COLO829 (cell line): ENCODE data around the gene ARNT2.

ENCODE experiments used
- DNase-seq: peaks from one replicate; pipeline ENCODE4 v3.0.0; 2012; ENCODE audit warnings: low spot score

Gene ARNT2

DNA sequence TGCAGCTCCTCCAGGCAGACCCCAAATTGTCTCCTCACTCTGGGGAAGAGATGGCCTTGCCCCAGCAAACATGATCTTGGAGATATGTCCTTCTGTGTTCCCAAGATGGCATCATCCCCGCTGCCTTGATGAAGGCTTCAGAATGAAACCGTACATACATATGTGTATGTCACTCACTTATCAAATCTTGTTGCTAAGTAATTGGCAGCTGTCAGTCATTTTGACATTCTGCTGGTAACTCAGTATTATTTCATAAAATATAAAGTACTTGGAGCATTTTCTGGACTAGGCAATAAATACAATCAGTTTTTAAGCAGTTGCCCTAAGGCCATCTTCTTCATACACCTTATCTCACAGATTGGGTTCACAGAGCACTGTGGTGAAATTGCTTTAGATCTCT, 62.4 kb downstream of the ARNT2 start:
- no peak for DNase-seq

DNA sequence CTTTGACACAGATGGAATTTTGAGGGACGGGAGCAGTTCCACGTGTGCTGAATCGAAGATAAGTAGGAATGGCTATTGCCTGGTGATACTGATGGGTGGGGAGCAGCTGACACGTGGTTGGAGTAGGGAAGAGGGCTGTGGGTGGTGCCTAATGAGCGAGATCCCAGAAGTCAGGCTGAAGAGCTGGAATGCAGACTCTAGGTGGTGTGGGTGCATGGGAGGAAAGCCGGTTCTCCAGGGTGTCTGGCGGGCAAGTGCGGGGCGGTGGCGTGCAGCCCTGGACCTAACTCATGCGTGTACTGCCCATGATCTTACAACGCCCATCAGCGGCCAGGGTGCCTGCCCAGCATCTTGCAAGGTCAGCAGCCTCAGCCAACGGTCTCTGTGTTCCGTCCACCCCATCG, 63.1 kb downstream of the ARNT2 start:
- DNase-seq, result no peak

DNA sequence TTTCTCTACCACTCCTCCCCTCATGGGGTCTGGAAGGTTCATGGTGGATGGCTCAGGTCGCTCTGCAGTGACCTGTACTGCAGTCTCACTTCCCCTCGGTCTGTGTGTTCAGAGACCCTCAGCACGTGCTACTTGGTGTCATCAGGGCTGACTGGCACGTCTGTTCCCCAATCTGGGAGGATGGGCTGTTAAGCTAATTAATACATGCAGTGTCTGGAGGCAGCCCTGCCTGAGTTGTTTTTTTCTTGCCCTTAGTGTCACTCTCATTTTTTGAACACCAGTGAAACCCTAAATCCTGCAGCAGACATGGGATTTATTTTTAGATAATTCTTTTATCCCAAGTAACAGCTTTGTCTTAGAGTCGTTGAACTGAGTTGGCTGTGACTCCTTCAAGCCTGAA, 64.6 kb downstream of the ARNT2 start:
- DNase-seq, result no peak

DNA sequence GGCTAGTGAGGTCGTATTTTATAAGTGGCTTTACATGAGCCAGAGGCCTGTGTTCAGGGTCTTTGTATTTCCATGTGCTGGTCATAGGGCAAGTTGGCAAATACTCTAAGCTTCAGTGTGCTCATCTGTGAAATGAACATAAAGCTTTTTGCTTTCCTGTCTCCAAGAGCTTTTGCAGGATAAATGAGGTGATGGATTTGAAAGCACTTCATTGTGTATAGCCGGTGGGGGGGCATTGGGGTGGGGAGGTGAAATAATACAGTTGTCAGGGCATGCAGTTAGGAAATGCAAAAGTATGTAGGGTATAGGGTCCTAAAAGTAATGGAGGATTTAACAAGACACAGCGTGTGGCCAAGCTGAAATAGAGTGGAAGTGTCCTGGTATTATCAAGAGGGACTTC, 67.7 kb downstream of the ARNT2 start:
- DNase-seq, result no peak

DNA sequence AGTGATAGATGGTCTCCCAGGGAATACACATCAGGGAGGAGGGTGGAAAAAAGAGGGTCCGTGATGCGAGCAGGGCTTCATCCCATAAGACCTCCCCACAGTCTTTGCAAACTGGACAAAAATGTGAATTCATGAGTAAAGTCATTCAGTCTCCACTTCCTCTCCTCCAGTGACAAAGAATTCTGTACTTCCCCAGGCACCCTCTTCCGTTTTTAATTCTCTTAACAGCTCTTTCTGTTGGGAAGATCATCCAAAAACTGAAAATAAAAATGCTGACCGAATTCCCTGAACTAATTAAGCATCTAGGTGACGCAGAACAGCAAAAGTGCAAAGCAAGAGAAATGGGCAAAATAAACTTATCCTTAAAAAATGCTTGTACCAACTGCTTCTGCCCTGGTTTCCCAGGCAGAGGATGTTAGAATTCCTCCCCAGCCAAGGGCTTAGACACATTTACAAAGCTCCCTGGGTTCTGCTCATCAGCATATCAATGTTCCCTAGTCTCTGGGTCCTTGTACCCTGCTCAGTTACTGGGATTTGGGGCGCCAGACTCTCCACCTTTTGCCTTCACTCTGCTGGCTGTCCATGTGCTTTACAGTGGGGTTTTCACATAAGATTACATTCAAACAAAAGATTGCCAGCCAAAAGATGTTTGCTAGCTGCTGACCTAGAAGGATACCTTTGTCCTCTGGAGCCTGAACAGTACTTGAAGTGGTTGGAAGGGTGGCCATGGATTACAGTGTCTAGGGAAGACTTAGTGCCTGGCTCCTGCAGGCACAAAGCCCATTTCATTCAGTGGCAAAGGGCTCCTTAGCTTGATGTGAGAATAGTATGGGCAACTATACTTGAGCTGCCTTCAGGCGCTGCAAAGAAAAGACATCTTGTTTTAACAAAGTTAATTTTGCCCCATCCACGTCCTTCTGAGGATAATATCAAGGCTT, 69.4 kb downstream of the ARNT2 start:
- DNase-seq, result no peak

DNA sequence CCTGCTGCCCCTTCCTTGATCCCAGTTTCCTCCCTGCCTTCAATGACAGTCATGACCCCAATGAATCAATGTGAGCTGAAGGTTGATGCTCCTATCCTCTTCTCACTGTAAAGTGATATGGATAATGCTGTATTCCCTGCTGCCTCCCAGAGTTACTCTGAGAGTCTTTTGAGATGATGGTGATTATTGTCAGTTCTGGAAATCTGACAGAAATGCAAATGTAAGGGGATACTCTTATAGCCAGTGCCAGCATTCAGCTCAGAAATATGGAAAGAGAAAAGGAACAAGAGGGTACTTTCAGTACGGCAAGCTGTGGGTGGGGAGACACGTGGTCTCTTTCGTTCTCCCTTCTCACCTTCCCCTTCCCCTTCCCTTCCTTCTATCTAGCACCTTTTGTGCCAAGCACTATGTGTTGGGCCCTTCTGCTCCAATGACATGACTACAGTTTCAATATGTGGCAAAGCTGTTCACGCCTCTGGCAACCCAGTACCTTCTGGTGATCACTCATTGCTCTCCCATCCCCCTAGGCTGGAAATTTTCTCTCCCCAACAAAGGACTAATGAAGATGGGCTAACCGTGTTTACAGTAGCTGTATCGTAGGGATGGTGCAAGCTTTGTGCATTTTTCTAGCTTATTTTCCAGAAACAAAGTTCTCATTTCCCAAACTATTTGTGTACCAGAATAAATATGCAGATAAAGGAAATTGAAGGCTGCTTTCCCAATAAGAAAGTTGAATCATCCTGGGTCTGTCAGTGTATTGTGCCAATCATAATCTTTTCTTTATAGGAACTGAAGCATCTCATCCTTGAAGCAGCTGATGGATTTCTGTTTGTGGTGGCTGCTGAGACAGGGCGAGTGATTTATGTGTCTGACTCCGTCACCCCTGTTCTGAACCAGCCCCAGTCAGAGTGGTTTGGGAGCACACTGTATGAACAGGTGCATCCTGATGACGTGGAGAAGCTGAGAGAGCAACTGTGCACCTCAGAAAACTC, 70.3 kb downstream of the ARNT2 start:
- peak; percentile 79 for DNase-seq

DNA sequence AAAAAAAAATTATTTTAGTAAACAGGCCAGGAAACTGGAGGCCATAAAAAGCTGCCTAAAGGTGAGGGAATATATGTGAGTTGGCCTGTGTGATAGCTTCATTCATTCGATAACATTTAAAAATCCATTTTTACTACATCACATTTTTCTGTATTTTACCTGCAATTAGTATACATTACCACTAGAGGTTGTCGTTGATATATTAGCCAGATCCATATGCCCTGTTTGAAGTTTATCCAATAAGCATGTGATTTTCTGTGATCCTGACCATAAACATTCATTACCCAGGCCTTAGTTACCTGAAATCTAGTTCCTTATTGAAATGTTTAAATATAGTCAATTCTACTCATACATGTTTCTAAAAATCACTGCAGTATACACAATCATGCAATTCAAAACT, 71.4 kb downstream of the ARNT2 start:
- no peak for DNase-seq

DNA sequence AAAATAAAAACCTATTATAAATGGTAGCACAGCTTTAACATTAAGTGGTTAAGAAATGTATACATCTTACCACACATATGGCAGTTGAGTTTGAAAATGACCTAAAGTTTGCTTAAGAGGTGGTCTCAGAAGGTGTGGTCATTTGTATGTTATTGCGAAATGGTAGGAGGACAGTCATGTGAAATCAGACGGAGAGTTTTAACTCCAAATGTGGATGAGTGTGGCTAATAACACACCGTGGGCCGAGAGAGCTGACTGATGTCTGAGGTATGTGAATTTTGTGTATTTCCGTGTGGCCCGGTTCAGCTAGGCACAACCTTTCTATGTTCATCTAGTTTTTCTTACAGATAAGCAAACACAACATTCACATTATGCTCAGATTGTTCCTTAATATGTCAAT, 71.9 kb downstream of the ARNT2 start:
- no peak for DNase-seq

DNA sequence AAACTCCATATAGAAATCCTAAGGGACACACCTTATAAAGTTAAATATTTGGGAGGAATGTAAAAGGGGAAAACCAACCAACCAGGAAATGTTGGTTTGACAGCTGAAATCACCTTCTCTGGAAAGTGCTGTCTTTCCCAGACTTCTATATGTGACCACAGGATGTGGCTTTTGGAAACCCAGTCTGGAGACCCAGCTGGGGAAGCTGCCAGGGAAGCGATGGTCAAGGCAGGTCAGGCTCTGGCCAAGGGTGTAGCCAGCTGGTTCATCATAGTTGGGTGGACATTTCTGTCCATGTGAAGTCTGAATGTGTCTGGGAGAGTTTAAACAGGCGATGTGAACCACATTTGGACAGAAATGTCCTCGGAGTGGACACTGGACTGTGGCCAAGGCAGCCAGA, 73.9 kb downstream of the ARNT2 start:
- no peak for DNase-seq

DNA sequence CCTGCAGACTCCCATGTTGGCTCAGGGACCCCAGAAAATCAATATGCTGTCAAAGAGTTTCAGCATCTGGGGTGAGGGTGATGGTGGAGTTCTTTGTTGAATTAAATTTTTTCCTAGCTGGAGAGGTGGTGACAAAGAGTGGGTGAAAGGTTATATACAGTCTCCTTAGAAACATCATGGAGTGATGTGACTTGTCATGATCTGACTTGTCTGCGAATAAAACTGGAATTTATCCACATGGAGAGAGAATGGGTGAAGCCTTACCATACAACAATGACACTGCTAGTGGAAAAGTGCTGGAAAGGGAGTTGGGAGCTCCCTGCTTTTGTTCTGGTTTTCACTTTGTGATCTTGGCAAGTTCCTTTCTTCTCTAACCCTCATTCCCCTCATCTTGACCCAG, 75.0 kb downstream of the ARNT2 start:
- no peak for DNase-seq

DNA sequence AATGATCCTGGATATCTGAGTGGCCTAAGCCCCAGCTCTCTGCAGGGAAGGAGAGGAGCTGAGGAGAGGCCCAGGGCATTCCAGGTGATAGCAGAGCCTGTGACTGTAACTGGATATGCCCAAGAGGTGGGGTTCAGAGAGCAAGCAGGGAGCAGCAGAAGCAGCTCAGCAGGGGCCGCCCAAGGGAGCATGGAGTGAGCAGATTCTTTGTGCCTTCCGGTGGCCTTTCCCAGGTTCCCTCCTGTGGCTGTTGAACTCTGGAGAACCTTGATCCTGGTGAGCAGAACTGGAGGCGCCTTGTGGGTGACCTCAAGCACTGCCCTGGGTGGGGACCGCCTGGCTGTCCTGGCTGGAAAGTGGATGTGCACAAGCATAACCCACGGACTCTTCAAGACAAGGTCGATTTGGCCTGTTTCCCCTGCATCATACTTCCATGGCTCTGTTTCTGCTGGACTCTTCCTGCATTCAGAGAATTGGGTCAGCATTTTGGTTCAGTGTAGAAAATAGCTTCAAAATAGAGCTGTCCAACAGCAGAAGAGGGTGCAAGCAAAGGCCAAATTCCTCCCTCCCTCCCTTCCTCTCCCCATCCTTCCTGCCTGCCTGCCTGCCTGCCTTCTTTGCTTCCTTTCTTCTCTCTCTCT, 76.1 kb downstream of the ARNT2 start:
- no peak for DNase-seq

DNA sequence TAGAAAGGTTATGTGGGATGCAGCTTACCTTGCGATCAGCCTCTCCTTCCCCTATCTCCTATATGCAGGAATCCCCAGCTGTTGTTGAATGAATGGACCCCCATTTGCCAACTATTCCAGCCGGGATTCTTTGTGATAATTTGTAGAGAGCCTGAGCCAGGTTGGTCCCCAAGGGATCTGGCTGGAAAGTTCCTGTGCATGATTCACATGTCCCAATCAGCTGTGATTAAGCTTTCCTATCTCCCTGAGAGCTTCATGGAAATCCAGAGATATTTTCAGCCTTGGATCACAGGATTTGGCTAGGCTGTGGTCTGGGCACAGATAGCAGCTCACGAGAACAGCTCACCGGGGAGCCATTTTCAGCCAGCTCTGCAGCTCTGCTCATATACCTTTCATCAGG, 76.7 kb downstream of the ARNT2 start:
- no peak for DNase-seq

DNA sequence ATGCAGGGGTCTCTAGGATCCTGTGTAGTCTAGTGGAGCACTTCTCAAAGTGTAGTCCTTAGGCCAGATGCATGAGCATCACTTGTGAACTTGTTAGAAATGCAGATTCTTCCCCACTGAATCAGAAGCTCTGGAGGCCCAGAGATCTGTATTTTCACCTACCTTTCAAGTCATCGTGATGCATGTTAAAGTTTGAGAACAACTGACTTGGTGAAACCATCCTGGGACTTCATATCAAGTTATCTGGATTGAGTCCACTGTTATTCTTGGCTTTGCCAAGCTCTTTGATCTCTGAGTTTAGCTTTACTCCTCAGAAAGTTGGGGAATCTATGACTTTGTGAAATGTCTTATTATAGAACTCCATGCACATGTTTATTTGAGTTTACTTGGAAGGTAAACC, 78.5 kb downstream of the ARNT2 start:
- DNase-seq, result no peak

DNA sequence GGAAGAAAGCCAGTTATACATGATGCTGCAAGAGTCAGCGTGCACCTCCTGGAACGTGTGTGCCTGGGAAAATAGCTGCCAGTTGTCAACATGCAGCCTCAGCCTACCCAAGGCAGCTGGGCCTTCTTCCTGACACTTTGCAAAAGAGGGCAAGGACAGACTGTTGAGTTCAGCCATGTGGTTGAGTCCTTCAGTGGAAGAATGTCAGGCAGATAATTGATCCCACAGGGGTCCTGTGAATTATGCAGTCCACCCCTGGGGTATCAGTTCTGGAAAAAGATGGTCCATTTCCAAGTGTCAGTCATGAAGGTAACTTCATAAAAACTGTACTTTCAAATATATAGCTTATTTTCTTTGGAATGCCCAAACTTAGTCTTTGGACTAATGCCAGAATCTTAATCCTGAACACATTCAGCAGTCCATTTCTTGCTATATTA, 79.6 kb downstream of the ARNT2 start:
- DNase-seq, result no peak

DNA sequence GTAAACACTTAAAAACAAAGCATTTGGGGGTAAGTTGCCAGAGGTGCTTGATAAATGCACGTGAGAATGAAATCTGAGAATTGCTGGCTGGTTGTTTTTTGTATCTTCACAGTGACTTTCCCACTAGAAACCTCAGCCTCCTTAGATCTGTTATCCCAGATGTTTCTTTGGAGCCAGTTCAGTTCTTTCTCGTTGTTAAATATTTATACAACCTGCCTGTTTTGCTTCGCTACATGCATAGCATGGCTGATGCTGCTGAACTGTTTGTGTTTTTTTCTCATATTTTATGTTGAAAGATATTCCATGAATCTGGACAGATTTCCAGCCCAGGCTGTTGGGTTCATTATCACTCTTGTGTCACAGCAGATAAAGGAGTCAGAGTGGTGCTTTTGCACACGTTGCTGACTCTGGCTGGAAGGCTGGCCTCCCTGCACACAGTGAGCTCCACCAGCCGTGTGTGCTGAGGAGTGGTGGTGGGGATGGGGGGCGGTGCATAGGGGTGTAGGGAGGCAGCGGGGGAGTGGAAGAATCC, 80.2 kb downstream of the ARNT2 start:
- DNase-seq, result no peak

DNA sequence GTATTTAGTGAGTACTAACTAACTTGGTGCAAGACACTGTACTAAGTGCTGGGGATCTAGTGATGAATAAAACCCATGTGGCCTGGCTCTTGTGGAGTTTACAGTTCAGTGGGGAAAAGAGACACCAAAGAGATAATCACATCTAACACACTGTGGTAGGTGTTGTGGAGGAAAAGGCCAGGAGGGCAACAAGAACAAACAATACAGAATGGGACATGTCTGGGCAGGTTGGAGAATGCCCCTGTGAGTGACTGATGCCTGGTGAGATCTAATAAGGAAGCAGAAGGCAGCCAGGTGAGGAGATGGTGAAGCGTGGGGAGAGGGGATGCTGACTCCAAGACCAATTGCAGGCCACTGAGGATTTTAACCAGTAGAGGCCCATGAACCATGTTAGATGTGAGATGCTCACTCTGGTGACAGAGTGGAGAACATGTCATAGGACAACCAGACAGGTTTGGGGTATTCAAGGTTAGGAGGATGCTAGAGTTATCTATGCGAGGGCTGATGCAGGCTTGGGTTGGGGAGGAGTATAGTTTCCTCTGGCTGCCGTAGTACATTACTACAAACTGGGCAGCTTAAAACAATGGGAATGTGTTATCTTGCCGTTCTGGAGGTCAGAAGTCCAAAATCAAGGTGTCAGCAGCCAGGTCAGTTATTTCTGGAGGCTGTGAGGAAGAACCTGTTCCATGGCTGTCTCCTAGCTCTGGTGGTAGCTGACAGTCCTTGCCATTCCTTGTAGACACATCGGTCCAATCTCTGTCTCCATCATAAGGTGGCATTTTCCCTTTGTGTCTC, 81.4 kb downstream of the ARNT2 start:
- DNase-seq, result no peak

DNA sequence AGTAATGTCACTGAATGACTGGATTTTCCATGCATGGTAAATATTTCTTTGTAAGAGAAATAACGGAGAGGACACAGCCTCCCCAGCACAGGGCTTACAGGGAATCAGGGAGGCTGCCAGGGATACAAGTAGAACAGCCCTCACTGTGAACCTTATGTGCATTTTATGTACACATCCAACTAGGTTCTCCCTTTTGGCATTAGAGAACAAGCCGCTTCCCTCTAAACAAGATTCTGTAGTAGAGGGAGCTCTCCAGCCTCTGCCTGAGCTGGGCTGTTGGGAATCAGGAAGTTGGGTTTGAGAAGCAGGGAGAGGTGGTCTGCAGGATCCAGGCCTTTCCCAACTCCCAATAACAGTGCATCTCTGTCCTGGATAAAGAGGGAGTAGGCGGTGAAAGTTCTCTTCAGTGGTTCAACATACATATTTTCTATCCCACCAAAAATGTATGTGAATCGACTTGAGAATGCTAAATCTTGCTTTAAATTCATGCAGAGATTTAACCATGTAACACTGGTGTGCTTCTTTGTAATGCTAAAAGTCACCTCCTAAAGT, 83.7 kb downstream of the ARNT2 start:
- no peak for DNase-seq

DNA sequence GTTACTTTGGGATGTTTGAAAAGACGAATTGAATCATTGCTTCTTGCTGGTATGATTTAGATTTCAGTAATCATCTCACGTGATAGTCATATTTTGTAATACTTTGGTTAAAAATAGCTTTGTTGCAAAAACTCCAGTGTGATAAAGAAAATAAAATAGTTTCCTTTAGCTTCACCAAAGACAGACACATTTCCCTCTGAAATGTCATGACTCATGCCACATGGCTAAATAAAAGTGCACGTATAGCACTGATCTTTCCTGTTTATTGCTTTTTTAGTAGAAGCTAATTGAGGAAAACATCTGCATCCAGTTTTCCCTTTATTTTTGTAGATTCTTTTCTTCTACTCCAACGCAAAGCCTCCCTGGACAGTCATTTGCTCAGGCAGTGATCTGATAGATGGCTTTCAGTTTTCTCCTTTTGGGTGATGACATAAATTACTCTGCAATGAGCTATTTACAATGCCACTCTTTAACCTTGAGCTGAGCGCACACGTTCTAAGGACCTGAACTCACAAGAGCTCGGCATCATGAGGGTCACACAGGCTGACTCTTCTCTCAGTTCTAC, 84.9 kb downstream of the ARNT2 start:
- DNase-seq, result peak; percentile 61

DNA sequence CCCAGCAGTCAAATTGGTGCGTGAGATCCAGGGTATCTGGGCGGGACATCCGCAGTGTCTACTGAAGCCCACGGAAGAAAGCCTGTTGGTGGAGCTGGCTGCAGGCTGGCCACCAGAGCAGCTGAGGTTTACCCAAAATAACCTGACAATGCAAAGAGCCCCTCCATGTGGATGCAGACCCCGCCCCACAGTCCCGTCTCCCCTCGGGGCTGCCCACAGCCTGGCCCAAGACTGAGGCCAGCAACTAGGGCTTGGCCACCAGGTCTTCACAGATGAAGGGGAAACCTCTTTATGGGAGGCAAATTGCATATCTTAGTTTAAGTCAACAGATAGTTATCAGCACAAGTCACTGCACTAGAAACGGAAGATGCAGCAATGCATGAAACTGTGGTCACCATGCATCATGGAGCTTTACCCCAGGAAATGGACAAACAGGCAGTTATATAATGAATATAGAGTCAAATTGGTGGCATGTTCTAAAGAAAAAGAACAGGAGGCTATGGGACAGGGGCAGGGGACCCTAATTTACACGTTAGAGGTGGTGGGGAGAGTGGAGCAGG, 86.3 kb downstream of the ARNT2 start:
- no peak for DNase-seq

DNA sequence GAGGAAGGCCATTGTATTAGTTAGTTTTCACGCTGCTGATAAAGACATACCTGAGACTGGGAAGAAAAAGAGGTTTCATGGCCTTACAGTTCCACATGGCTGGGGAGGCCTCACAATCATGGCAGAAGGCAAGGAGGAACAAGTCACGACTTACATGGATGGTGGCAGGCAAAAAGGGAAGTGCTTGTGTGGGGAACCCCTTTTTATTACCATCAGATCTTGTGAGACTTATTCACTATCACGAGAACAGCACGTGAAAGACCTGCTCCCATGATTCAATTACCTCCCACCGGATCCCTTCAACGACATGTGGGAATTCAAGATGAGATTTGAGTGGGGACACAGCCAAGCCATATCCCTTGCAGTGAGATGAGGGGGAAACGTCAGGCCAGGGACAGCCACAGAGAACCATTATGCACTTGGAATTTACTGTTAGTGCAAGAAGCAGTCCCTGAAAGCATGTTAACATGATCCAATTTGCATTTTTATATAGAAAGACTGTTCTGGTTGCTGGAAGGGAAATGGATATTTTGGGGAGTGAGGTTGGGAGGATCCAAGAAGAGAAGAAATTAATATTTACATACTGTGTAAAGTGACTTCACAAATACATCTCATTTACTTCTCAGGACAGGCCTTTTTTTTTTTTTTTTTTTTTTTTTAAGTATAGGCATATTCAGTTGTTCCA, 87.1 kb downstream of the ARNT2 start:
- DNase-seq, result no peak
